ENCODE data around the gene PACRG.
A peak's percentile ranks its signal among the peaks of the same experiment; 100 is the strongest.

PACRG gene

DNA sequence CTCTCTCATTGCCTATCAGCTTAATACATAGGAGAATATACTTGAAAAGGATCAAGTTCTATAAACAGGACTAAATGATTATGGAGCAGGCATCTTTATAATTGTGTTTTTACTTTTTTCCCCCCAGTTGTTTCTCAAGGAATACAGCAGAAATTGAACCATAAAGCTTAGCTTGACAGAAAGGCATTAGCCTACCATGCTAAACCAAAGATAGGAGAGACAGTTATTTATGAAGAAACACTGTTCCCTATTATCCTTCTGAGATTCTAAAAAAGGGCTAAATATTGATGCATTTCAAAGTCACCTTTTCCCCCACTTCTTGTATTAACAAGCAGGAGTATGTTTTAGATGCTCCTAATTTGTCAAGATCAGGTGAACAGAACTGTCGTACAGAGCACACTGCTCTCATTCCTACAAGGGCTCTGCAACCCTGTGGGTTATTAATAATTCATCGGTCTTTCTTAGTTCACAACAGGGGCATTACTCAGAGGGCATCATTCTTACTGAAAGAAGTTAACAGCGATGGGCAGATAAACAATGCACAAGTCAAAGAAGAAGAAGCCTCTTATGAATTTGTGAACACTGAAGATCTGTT is 38.9 kb upstream of the PACRG start:
- TF ChIP-seq POLR2AphosphoS5 (IDR thresholded peaks at IDR 0.05; ENCODE audit: low read depth, low read length), result no peak
- DNase-seq (ENCODE audit: insufficient read length, low spot score) (no peak), FAIRE-seq (no peak)

DNA sequence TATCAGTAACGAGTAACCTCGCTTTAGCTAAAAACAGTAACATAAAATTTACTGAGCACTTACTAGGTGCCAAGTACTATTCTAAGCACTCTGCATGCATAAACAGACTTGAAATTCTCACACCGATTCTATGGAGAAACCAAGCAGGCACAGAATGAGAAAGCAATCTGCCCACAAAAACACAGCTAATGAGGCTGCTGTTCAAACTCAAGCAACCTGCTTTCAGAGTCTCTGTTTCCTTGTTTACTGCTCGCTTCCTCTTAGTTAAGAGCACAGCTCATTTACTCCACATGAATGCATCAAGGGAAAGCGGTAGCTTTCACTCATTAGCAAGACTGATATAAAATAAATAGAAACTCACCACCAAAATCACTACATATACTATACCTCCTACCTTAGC is 37.6 kb upstream of the PACRG start:
- FAIRE-seq (no peak), DNase-seq (ENCODE audit: insufficient read length, low spot score) (no peak)
- TF ChIP-seq POLR2AphosphoS5 (IDR thresholded peaks at IDR 0.05; ENCODE audit: low read depth, low read length) (no peak), POLR2A (IDR thresholded peaks at IDR 0.05; ENCODE audit: low read depth, low read length) (no peak), POU2F2 (IDR thresholded peaks at IDR 0.05; ENCODE audit: low read depth, low read length) (no peak), PAX5 (IDR thresholded peaks at IDR 0.05; ENCODE audit: insufficient read depth, low read length, severe bottlenecking) (no peak), SPI1 (IDR thresholded peaks at IDR 0.05; ENCODE audit: low read depth, low read length) (0 out of 2 replicates have a peak, but pooled peaks have one; percentile 5)

DNA sequence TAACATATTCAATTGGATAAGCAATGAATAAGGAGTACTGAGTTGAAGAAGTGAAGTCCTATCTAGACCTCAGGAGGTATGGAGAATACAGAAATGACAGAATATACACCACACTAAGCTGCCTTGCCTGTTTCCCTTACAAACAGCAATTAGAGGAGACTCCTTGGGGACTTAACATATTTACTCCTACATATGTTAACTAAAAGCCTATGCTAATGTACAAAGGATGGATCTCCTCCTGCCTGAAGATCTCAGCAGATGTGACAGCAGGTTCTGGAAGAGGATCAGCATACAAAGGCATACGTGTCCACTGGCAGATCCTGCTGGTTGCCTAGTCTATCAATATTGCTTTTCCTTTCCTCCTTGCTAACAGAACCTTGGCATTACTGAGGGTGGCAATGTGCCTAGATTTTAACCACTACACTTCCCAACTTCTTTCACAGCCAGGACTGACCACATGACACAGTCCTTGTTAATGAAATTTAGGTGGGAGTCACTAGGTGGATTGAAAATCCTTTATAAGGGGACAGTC is 29.8 kb upstream of the PACRG start:
- FAIRE-seq (no peak), DNase-seq (ENCODE audit: insufficient read length, low spot score) (no peak)
- TF ChIP-seq PAX5 (IDR thresholded peaks at IDR 0.05; ENCODE audit: insufficient read depth, low read length, severe bottlenecking) (no peak), TAF1 (IDR thresholded peaks at IDR 0.05; ENCODE audit: low read depth, low read length) (no peak), POU2F2 (IDR thresholded peaks at IDR 0.05; ENCODE audit: low read depth, low read length) (no peak), SPI1 (IDR thresholded peaks at IDR 0.05; ENCODE audit: low read depth, low read length) (no peak), POLR2AphosphoS5 (IDR thresholded peaks at IDR 0.05; ENCODE audit: low read depth, low read length) (no peak), POLR2A (IDR thresholded peaks at IDR 0.05; ENCODE audit: low read depth, low read length) (no peak)

DNA sequence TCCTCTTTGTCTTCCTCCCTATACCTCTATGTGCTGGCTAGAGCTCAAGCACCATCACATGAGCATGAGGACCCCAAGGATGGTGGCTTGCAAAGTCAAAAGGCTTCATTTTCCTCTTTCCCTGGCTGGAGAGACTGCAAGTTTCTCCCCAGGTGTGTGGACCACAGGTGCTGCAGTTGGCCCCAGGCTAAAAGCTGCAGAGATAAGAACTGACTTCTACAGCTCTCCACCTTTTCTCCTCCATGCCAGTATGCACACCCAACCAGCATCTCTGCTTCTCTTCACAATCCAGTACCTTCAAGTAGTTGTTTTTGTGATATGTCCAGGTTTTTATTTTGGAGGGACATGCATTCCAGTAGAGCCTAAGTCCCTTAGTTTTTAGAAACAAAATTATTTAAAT is 29.3 kb upstream of the PACRG start:
- DNase-seq (ENCODE audit: insufficient read length, low spot score) (no peak), FAIRE-seq (no peak)
- no peak for TF ChIP-seq TAF1 (IDR thresholded peaks at IDR 0.05; ENCODE audit: low read depth, low read length)
- TF ChIP-seq POLR2AphosphoS5 (IDR thresholded peaks at IDR 0.05; ENCODE audit: low read depth, low read length), result no peak
- TF ChIP-seq POU2F2 (IDR thresholded peaks at IDR 0.05; ENCODE audit: low read depth, low read length), result no peak
- TF ChIP-seq SPI1 (IDR thresholded peaks at IDR 0.05; ENCODE audit: low read depth, low read length), result no peak
- no peak for TF ChIP-seq POLR2A (IDR thresholded peaks at IDR 0.05; ENCODE audit: low read depth, low read length)

DNA sequence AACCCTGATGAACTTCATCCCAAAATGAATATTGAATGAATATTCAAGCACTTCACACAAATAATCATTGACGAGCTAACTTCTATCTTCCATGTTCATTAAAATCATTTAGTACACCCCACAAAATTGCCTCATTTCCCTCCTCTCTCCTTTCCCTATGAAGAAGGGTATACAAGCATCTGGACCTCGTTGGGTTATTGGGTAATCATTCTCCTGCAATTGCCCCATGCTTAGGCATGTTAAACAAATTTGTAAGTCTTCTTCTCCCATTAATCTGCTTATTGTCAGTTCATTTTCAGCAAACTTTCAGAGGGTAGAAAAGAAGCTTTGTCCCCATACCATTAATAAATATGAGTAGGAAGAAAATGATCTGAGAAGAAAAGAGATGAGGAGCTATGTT is 27.8 kb upstream of the PACRG start:
- TF ChIP-seq TAF1 (IDR thresholded peaks at IDR 0.05; ENCODE audit: low read depth, low read length), result no peak
- TF ChIP-seq SPI1 (IDR thresholded peaks at IDR 0.05; ENCODE audit: low read depth, low read length), result no peak
- TF ChIP-seq POLR2A (IDR thresholded peaks at IDR 0.05; ENCODE audit: low read depth, low read length), result no peak
- no peak for FAIRE-seq
- no peak for DNase-seq (ENCODE audit: insufficient read length, low spot score)

DNA sequence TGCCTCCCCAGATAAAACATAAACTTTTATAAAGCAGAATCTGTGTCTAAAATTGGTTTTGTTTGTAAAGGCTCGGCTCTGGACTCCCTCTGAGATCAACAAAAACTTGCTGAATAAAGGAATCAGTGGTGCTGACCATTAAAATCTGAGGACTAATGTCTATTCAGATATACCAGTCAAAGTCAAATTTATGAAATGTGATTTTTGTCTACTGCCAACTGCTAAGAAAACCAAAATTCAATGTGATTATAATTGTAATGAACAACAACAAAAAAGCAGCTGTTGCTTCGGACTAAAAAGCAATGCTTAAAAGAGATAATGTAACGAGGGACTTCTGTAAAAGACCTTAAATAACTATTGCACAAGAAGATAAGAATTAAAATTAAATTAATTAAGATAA is 26.8 kb upstream of the PACRG start:
- FAIRE-seq (no peak), DNase-seq (ENCODE audit: insufficient read length, low spot score) (no peak)
- TF ChIP-seq POLR2AphosphoS5 (IDR thresholded peaks at IDR 0.05; ENCODE audit: low read depth, low read length) (no peak), TAF1 (IDR thresholded peaks at IDR 0.05; ENCODE audit: low read depth, low read length) (no peak), POU2F2 (IDR thresholded peaks at IDR 0.05; ENCODE audit: low read depth, low read length) (no peak), POLR2A (IDR thresholded peaks at IDR 0.05; ENCODE audit: low read depth, low read length) (no peak), SPI1 (IDR thresholded peaks at IDR 0.05; ENCODE audit: low read depth, low read length) (no peak), PAX5 (IDR thresholded peaks at IDR 0.05; ENCODE audit: insufficient read depth, low read length, severe bottlenecking) (no peak)

DNA sequence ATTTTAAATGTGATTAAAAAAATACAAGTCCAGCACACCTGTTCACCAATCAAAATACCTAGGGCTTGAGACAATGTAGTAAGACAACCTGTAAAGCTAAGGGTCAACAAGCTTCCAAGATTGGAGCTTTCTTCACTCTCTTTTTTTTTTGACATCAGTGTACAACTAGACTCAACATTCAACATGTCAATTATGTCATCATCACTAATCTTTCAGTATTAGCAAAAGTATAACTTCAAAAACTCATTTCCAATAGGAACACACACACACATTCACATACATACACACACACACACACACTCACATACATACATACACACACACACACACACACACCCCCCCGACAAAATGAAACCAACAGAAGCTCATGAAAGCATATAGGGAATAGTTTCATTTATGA is 26.2 kb upstream of the PACRG start:
- DNase-seq (ENCODE audit: insufficient read length, low spot score) (no peak), FAIRE-seq (no peak)
- TF ChIP-seq SPI1 (IDR thresholded peaks at IDR 0.05; ENCODE audit: low read depth, low read length), result no peak
- TF ChIP-seq POLR2A (IDR thresholded peaks at IDR 0.05; ENCODE audit: low read depth, low read length), result no peak
- no peak for TF ChIP-seq POU2F2 (IDR thresholded peaks at IDR 0.05; ENCODE audit: low read depth, low read length)
- no peak for TF ChIP-seq PAX5 (IDR thresholded peaks at IDR 0.05; ENCODE audit: insufficient read depth, low read length, severe bottlenecking)
- TF ChIP-seq POLR2AphosphoS5 (IDR thresholded peaks at IDR 0.05; ENCODE audit: low read depth, low read length), result no peak
- TF ChIP-seq TAF1 (IDR thresholded peaks at IDR 0.05; ENCODE audit: low read depth, low read length), result no peak

DNA sequence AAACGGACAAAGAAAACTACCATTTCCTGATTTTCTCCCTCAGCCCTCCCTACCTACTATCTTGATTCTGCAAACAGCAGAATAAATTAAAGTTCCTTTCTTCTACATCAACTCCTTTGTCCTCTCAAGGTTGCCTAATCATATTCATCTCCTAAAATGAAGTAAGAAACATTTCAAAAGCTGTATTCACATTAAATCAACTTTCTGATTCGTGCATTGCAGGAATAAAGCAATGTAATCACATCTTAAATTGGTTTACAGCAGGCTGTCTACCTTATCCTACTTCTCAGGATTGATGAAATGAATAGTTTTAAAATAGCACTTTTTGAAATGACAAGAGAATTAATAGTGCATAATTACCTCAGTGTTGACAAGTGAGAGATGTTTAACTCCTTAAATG is 25.3 kb upstream of the PACRG start:
- no peak for FAIRE-seq
- DNase-seq (ENCODE audit: insufficient read length, low spot score), result no peak
- TF ChIP-seq SPI1 (IDR thresholded peaks at IDR 0.05; ENCODE audit: low read depth, low read length), result no peak
- no peak for TF ChIP-seq POU2F2 (IDR thresholded peaks at IDR 0.05; ENCODE audit: low read depth, low read length)
- TF ChIP-seq TAF1 (IDR thresholded peaks at IDR 0.05; ENCODE audit: low read depth, low read length), result no peak
- no peak for TF ChIP-seq PAX5 (IDR thresholded peaks at IDR 0.05; ENCODE audit: insufficient read depth, low read length, severe bottlenecking)
- TF ChIP-seq POLR2A (IDR thresholded peaks at IDR 0.05; ENCODE audit: low read depth, low read length), result no peak
- no peak for TF ChIP-seq POLR2AphosphoS5 (IDR thresholded peaks at IDR 0.05; ENCODE audit: low read depth, low read length)

DNA sequence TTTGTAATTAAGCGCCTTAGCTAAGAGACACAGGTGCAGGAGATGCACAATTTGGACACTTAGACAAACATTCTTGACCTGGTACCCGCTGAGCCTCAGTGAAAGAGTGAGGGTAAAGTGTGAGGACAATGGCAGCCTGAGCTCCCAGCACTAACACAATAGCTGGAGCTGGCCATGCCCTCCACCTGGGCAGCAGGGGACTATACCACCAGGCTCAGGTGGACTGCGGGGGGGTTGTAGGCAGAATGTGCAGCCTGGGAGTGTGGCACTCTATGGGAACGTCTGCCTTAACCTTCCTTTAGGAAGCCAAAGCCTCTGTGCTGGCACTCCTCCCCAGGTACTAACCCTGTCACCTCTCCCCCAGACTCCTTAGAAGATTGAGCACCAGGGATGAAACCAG is 23.8 kb upstream of the PACRG start:
- TF ChIP-seq SPI1 (IDR thresholded peaks at IDR 0.05; ENCODE audit: low read depth, low read length) (no peak), POLR2A (IDR thresholded peaks at IDR 0.05; ENCODE audit: low read depth, low read length) (no peak), TAF1 (IDR thresholded peaks at IDR 0.05; ENCODE audit: low read depth, low read length) (no peak), POLR2AphosphoS5 (IDR thresholded peaks at IDR 0.05; ENCODE audit: low read depth, low read length) (no peak), POU2F2 (IDR thresholded peaks at IDR 0.05; ENCODE audit: low read depth, low read length) (no peak), PAX5 (IDR thresholded peaks at IDR 0.05; ENCODE audit: insufficient read depth, low read length, severe bottlenecking) (no peak)
- no peak for FAIRE-seq
- DNase-seq (ENCODE audit: insufficient read length, low spot score), result no peak

DNA sequence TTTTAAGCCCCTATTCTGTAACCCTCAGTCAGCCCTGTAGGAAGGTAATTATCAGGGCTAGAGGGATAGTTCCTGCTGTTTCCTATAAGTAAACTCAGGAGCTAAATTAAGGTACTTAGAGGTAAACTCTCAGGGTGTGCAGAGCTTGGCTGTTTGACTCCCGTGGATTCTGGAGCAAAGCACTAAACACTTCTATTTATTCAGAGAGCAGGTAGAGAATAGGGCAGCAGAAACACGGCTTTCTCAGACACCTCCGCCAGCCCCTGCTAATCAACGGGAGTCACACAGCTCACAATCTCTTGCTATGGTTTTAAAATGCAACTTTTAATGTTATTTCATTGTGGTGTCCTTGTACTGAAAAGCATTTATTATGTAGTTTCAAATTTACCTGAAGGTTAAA is 22.0 kb upstream of the PACRG start:
- TF ChIP-seq POLR2A (IDR thresholded peaks at IDR 0.05; ENCODE audit: low read depth, low read length), result no peak
- no peak for TF ChIP-seq POLR2AphosphoS5 (IDR thresholded peaks at IDR 0.05; ENCODE audit: low read depth, low read length)
- no peak for TF ChIP-seq SPI1 (IDR thresholded peaks at IDR 0.05; ENCODE audit: low read depth, low read length)
- no peak for TF ChIP-seq POU2F2 (IDR thresholded peaks at IDR 0.05; ENCODE audit: low read depth, low read length)
- TF ChIP-seq PAX5 (IDR thresholded peaks at IDR 0.05; ENCODE audit: insufficient read depth, low read length, severe bottlenecking), result no peak
- no peak for TF ChIP-seq TAF1 (IDR thresholded peaks at IDR 0.05; ENCODE audit: low read depth, low read length)
- FAIRE-seq (no peak), DNase-seq (ENCODE audit: insufficient read length, low spot score) (no peak)

Measured in GM12891 (cell line).